ENCODE data around the gene CFAP69. TPM values are rescaled to one million over a fixed set of nuclear protein-coding genes. Genes with fewer than 3 reads are reported as not detected.

Gene CFAP69
- total RNA-seq, 5 donors from 2014 or later (not counting 1 experiment from before 2014, with no cell fraction given), result 0.20 to 0.64 (median 0.41) TPM; not detected in 1

GRCh38 chr7:90229682-90230081, 15.3 kb upstream of the CFAP69 start:
- H3K27ac ChIP-seq (ENCODE audit: low read length), result no peak overlapping the region
- no peak overlapping the region for H3K4me3 ChIP-seq (ENCODE audit: control insufficient read depth in 1 of 2, extremely low read depth in 1 of 2, low read length in 1 of 2)
- no peak for ATAC-seq (replicated peaks in 1 of 4)
- Mint-ChIP-seq H3K27ac (no peak overlapping the region), H3K4me1 (no peaks in the 10 kb centered on the region), H3K36me3 (no peaks in the 10 kb centered on the region), H3K4me3 (no peak overlapping the region), H3K9me3 (no peaks in the 10 kb centered on the region), H3K27me3 (peaks cover 14 to 20% of the 10 kb centered on the region in 2 donors)
- H3K4me1 ChIP-seq (ENCODE audit: control insufficient read depth in 1 of 2, extremely low read depth in 1 of 2, insufficient read depth in 2 of 2, low read length in 2 of 2), result no peaks in the 10 kb centered on the region
- no CpG with 5 or more reads among the region's 2 CpGs for WGBS (ENCODE audit: insufficient coverage)
- H3K36me3 ChIP-seq (ENCODE audit: control insufficient read depth in 2 of 2, extremely low read depth in 1 of 2, insufficient read depth in 1 of 2, low read length in 1 of 2), result no peaks in the 10 kb centered on the region
- ChIA-PET POLR2A (no interaction called here), CTCF (interaction anchor here in 1 of 2 donors (0.6 kb wide), 1 partner anchor 1683 kb away, joined by 3 read pairs; no protein-coding TSS in a partner anchor)
- no peaks in the 10 kb centered on the region for H3K9me3 ChIP-seq
- DNase-seq, result no peak
- H3K27me3 ChIP-seq (replicated peaks in 1 of 2; ENCODE audit: control insufficient read depth in 2 of 2, extremely low read depth in 1 of 2, insufficient read depth in 2 of 2, low read length in 1 of 2), result no peaks in the 10 kb centered on the region

- no peaks in the 10 kb centered on the region for H3K4me1 Mint-ChIP-seq
- Histone ChIP-seq H3K9me3 (no peaks in the 10 kb centered on the region), H3K27me3 (replicated peaks in 1 of 2; ENCODE audit: control insufficient read depth in 2 of 2, extremely low read depth in 1 of 2, insufficient read depth in 2 of 2, low read length in 1 of 2) (no peaks in the 10 kb centered on the region), H3K4me3 (ENCODE audit: control insufficient read depth in 1 of 2, extremely low read depth in 1 of 2, low read length in 1 of 2) (no peak overlapping the region), H3K27ac (ENCODE audit: low read length) (no peak overlapping the region), H3K36me3 (ENCODE audit: control insufficient read depth in 2 of 2, extremely low read depth in 1 of 2, insufficient read depth in 1 of 2, low read length in 1 of 2) (no peaks in the 10 kb centered on the region), H3K4me1 (ENCODE audit: control insufficient read depth in 1 of 2, extremely low read depth in 1 of 2, insufficient read depth in 2 of 2, low read length in 2 of 2) (no peaks in the 10 kb centered on the region)
- H3K9me3 Mint-ChIP-seq, result no peaks in the 10 kb centered on the region
- H3K27ac Mint-ChIP-seq, result no peak overlapping the region
- peaks cover 10 to 15% of the 10 kb centered on the region in 2 donors for H3K27me3 Mint-ChIP-seq
- H3K4me3 Mint-ChIP-seq, result no peak overlapping the region
- CTCF ChIA-PET, result no interaction called here
- WGBS (ENCODE audit: insufficient coverage), result no CpG with 5 or more reads among the region's 2 CpGs
- no peak for ATAC-seq (replicated peaks in 1 of 4)
- H3K36me3 Mint-ChIP-seq, result no peaks in the 10 kb centered on the region
- POLR2A ChIA-PET, result no interaction called here
- DNase-seq, result no peak
Observed at GRCh38 chr7:90230834-90231233, 14.1 kb upstream of the CFAP69 start.

- no peak overlapping the region for H3K27ac ChIP-seq (ENCODE audit: low read length)
- DNase-seq (no peak), ATAC-seq (replicated peaks in 1 of 4) (no peak)
- POLR2A ChIA-PET, result no interaction called here
- CTCF ChIA-PET, result no interaction called here
- H3K9me3 Mint-ChIP-seq, result no peaks in the 10 kb centered on the region
- H3K27me3 Mint-ChIP-seq, result peaks cover 10 to 15% of the 10 kb centered on the region in 2 donors
- H3K4me3 ChIP-seq (ENCODE audit: control insufficient read depth in 1 of 2, extremely low read depth in 1 of 2, low read length in 1 of 2), result no peak overlapping the region
- H3K9me3 ChIP-seq, result no peaks in the 10 kb centered on the region
- H3K27me3 ChIP-seq (replicated peaks in 1 of 2; ENCODE audit: control insufficient read depth in 2 of 2, extremely low read depth in 1 of 2, insufficient read depth in 2 of 2, low read length in 1 of 2), result no peaks in the 10 kb centered on the region
- no peaks in the 10 kb centered on the region for H3K36me3 ChIP-seq (ENCODE audit: control insufficient read depth in 2 of 2, extremely low read depth in 1 of 2, insufficient read depth in 1 of 2, low read length in 1 of 2)
- no CpG with 5 or more reads among the region's 3 CpGs for WGBS (ENCODE audit: insufficient coverage)
- no peaks in the 10 kb centered on the region for H3K36me3 Mint-ChIP-seq
- no peaks in the 10 kb centered on the region for H3K4me1 Mint-ChIP-seq
- H3K4me1 ChIP-seq (ENCODE audit: control insufficient read depth in 1 of 2, extremely low read depth in 1 of 2, insufficient read depth in 2 of 2, low read length in 2 of 2), result no peaks in the 10 kb centered on the region
- no peak overlapping the region for H3K27ac Mint-ChIP-seq
- H3K4me3 Mint-ChIP-seq, result no peak overlapping the region
Observed at GRCh38 chr7:90231304-90231703, 13.7 kb upstream of the CFAP69 start.

- H3K27me3 Mint-ChIP-seq, result peaks cover 11% of the 10 kb centered on the region in 2 donors
- no peaks in the 10 kb centered on the region for H3K36me3 ChIP-seq (ENCODE audit: control insufficient read depth in 2 of 2, extremely low read depth in 1 of 2, insufficient read depth in 1 of 2, low read length in 1 of 2)
- no peak overlapping the region for H3K27ac Mint-ChIP-seq
- no peak overlapping the region for H3K4me3 Mint-ChIP-seq
- ChIA-PET CTCF (no interaction called here), POLR2A (no interaction called here)
- H3K4me1 Mint-ChIP-seq, result no peaks in the 10 kb centered on the region
- WGBS (ENCODE audit: insufficient coverage), result 60% methylated on average over 1 of the region's 5 CpGs
- DNase-seq (no peak), ATAC-seq (replicated peaks in 1 of 4) (no peak)
- H3K27me3 ChIP-seq (replicated peaks in 1 of 2; ENCODE audit: control insufficient read depth in 2 of 2, extremely low read depth in 1 of 2, insufficient read depth in 2 of 2, low read length in 1 of 2), result no peaks in the 10 kb centered on the region
- H3K27ac ChIP-seq (ENCODE audit: low read length), result no peak overlapping the region
- no peak overlapping the region for H3K4me3 ChIP-seq (ENCODE audit: control insufficient read depth in 1 of 2, extremely low read depth in 1 of 2, low read length in 1 of 2)
- no peaks in the 10 kb centered on the region for H3K36me3 Mint-ChIP-seq
- no peaks in the 10 kb centered on the region for H3K9me3 ChIP-seq
- H3K9me3 Mint-ChIP-seq, result no peaks in the 10 kb centered on the region
- no peaks in the 10 kb centered on the region for H3K4me1 ChIP-seq (ENCODE audit: control insufficient read depth in 1 of 2, extremely low read depth in 1 of 2, insufficient read depth in 2 of 2, low read length in 2 of 2)
Observed at GRCh38 chr7:90232430-90232829, 12.5 kb upstream of the CFAP69 start.

- H3K4me3 Mint-ChIP-seq, result no peak overlapping the region
Observed at GRCh38 chr7:90233569-90233968, 11.4 kb upstream of the CFAP69 start.

GRCh38 chr7:90236721-90237289, 8.2 kb upstream of the CFAP69 start:
- ChIA-PET POLR2A (no interaction called here), CTCF (no interaction called here)
- no peak overlapping the region for H3K4me3 Mint-ChIP-seq
- Histone ChIP-seq H3K4me1 (ENCODE audit: control insufficient read depth in 1 of 2, extremely low read depth in 1 of 2, insufficient read depth in 2 of 2, low read length in 2 of 2) (no peaks in the 10 kb centered on the region), H3K36me3 (ENCODE audit: control insufficient read depth in 2 of 2, extremely low read depth in 1 of 2, insufficient read depth in 1 of 2, low read length in 1 of 2) (no peaks in the 10 kb centered on the region), H3K27me3 (replicated peaks in 1 of 2; ENCODE audit: control insufficient read depth in 2 of 2, extremely low read depth in 1 of 2, insufficient read depth in 2 of 2, low read length in 1 of 2) (peaks cover 0 to 3% of the 10 kb centered on the region in 2 experiments), H3K4me3 (ENCODE audit: control insufficient read depth in 1 of 2, extremely low read depth in 1 of 2, low read length in 1 of 2) (no peak overlapping the region), H3K9me3 (no peaks in the 10 kb centered on the region), H3K27ac (ENCODE audit: low read length) (no peak overlapping the region)
- H3K4me1 Mint-ChIP-seq, result peaks cover 0 to 5% (median 0%) of the 10 kb centered on the region in 3 donors
- ATAC-seq (replicated peaks in 1 of 4) (no peak), DNase-seq (no peak)
- WGBS (ENCODE audit: insufficient coverage), result no CpG with 5 or more reads among the region's 1 CpG
- H3K36me3 Mint-ChIP-seq, result no peaks in the 10 kb centered on the region
- H3K9me3 Mint-ChIP-seq, result no peaks in the 10 kb centered on the region
- H3K27me3 Mint-ChIP-seq, result peaks cover 4 to 15% of the 10 kb centered on the region in 2 donors
- H3K27ac Mint-ChIP-seq, result no peak overlapping the region

More at GRCh38 chr7:90233569-90233968, 11.4 kb upstream of the CFAP69 start:
- H3K27me3 ChIP-seq (replicated peaks in 1 of 2; ENCODE audit: control insufficient read depth in 2 of 2, extremely low read depth in 1 of 2, insufficient read depth in 2 of 2, low read length in 1 of 2), result no peaks in the 10 kb centered on the region
- H3K4me3 ChIP-seq (ENCODE audit: control insufficient read depth in 1 of 2, extremely low read depth in 1 of 2, low read length in 1 of 2), result no peak overlapping the region
- Mint-ChIP-seq H3K9me3 (no peaks in the 10 kb centered on the region), H3K27ac (no peak overlapping the region), H3K4me1 (no peaks in the 10 kb centered on the region), H3K36me3 (no peaks in the 10 kb centered on the region), H3K27me3 (peaks cover 7 to 8% of the 10 kb centered on the region in 2 donors)
- WGBS (ENCODE audit: insufficient coverage), result no CpG with 5 or more reads among the region's 6 CpGs
- ChIA-PET POLR2A (no interaction called here), CTCF (no interaction called here)
- H3K9me3 ChIP-seq, result no peaks in the 10 kb centered on the region
- no peak for ATAC-seq (replicated peaks in 1 of 4)
- H3K4me1 ChIP-seq (ENCODE audit: control insufficient read depth in 1 of 2, extremely low read depth in 1 of 2, insufficient read depth in 2 of 2, low read length in 2 of 2), result no peaks in the 10 kb centered on the region
- no peaks in the 10 kb centered on the region for H3K36me3 ChIP-seq (ENCODE audit: control insufficient read depth in 2 of 2, extremely low read depth in 1 of 2, insufficient read depth in 1 of 2, low read length in 1 of 2)
- no peak overlapping the region for H3K27ac ChIP-seq (ENCODE audit: low read length)
- no peak for DNase-seq

- Mint-ChIP-seq H3K27ac (no peak overlapping the region), H3K36me3 (no peaks in the 10 kb centered on the region), H3K4me1 (peaks cover 0 to 5% (median 0%) of the 10 kb centered on the region in 3 donors), H3K4me3 (no peak overlapping the region), H3K9me3 (no peaks in the 10 kb centered on the region), H3K27me3 (peaks cover 3 to 24% of the 10 kb centered on the region in 2 donors)
- no peak for DNase-seq
- WGBS (ENCODE audit: insufficient coverage), result 90% methylated on average over 2 of the region's 2 CpGs
- CTCF ChIA-PET, result no interaction called here
- peaks cover 3 to 5% of the 10 kb centered on the region in 2 experiments for H3K27me3 ChIP-seq (replicated peaks in 1 of 2; ENCODE audit: control insufficient read depth in 2 of 2, extremely low read depth in 1 of 2, insufficient read depth in 2 of 2, low read length in 1 of 2)
- H3K36me3 ChIP-seq (ENCODE audit: control insufficient read depth in 2 of 2, extremely low read depth in 1 of 2, insufficient read depth in 1 of 2, low read length in 1 of 2), result no peaks in the 10 kb centered on the region
- POLR2A ChIA-PET, result no interaction called here
- no peak for ATAC-seq (replicated peaks in 1 of 4)
- H3K9me3 ChIP-seq, result no peaks in the 10 kb centered on the region
- H3K4me3 ChIP-seq (ENCODE audit: control insufficient read depth in 1 of 2, extremely low read depth in 1 of 2, low read length in 1 of 2), result no peak overlapping the region
- H3K27ac ChIP-seq (ENCODE audit: low read length), result no peak overlapping the region
- no peaks in the 10 kb centered on the region for H3K4me1 ChIP-seq (ENCODE audit: control insufficient read depth in 1 of 2, extremely low read depth in 1 of 2, insufficient read depth in 2 of 2, low read length in 2 of 2)
Observed at GRCh38 chr7:90238022-90238421, 7.0 kb upstream of the CFAP69 start.
